SJCRH30 (cell line): ENCODE data around the gene GFPT2. TPM values are rescaled to one million over a fixed set of nuclear protein-coding genes. Genes with fewer than 3 reads are reported as not detected.

Experiments used
- DNase-seq, 2 experiments: peaks; one replicate each; pipeline ENCODE4 v3.0.0-alpha.2; 2015 to 2020
- H3K27ac ChIP-seq: fragments of 250-450 bp; sonication (Bioruptor Pico); 2 replicates; pipeline ENCODE4 v1.5.1; 2020; ENCODE audit warnings: mild to moderate bottlenecking, moderate library complexity
- H3K27me3 ChIP-seq: fragments of 250-450 bp; sonication (Bioruptor Pico); 2 replicates; pipeline ENCODE4 v1.5.1; 2020; ENCODE audit warnings: mild to moderate bottlenecking, moderate library complexity
- H3K36me3 ChIP-seq: fragments of 250-450 bp; sonication (Bioruptor Pico); 2 replicates; pipeline ENCODE4 v1.5.1; 2020; ENCODE audit warnings: mild to moderate bottlenecking, moderate library complexity
- H3K4me1 ChIP-seq: fragments of 250-450 bp; sonication (Bioruptor Pico); 2 replicates; pipeline ENCODE4 v1.5.1; 2020; ENCODE audit warnings: mild to moderate bottlenecking, moderate library complexity
- H3K4me3 ChIP-seq: fragments of 250-450 bp; sonication (Bioruptor Pico); 2 replicates; pipeline ENCODE4 v1.5.1; 2020; ENCODE audit warnings: mild to moderate bottlenecking, moderate library complexity
- H3K9me3 ChIP-seq: fragments of 250-450 bp; sonication (Bioruptor Pico); replicated peaks from 2 replicates; pipeline ENCODE4 v1.5.1; 2020; ENCODE audit warnings: mild to moderate bottlenecking, moderate library complexity
- total RNA-seq: library from RNA; depleted of rRNA; stranded (reverse); fragments of >200 nt; shearing (Covaris generic); gene quantifications from 2 replicates; pipeline ENCODE4 v1.2.3, GENCODE V29; 2014; rRNA removed

GFPT2 gene
- total RNA-seq, 1 experiment from 2014 or later = 0.47 TPM

GRCh38 chr5:180284149-180284548, 69.0 kb downstream of the GFPT2 start:
- H3K36me3 ChIP-seq = peaks cover 69% of the 10 kb centered on the region
- no peak overlapping the region for H3K4me3 ChIP-seq
- no peaks in the 10 kb centered on the region for H3K27me3 ChIP-seq
- peaks cover 7% of the 10 kb centered on the region for H3K9me3 ChIP-seq
- H3K4me1 ChIP-seq = no peaks in the 10 kb centered on the region
- H3K27ac ChIP-seq = no peak overlapping the region
- no peak for DNase-seq

GRCh38 chr5:180283026-180283615, 70.0 kb downstream of the GFPT2 start:
- no peak for DNase-seq
- Histone ChIP-seq H3K27me3 (no peaks in the 10 kb centered on the region), H3K9me3 (peaks cover 5% of the 10 kb centered on the region), H3K4me3 (no peak overlapping the region), H3K36me3 (peaks cover 79% of the 10 kb centered on the region), H3K27ac (no peak overlapping the region), H3K4me1 (no peaks in the 10 kb centered on the region)

- no peak overlapping the region for H3K27ac ChIP-seq
- no peaks in the 10 kb centered on the region for H3K27me3 ChIP-seq
- H3K36me3 ChIP-seq = peaks cover 84% of the 10 kb centered on the region
- H3K4me1 ChIP-seq = no peaks in the 10 kb centered on the region
- no peak for DNase-seq
- H3K9me3 ChIP-seq = peaks cover 9% of the 10 kb centered on the region; the same call in 1 of the 2 replicates
- no peak overlapping the region for H3K4me3 ChIP-seq
Measured at GRCh38 chr5:180282281-180282680, 70.9 kb downstream of the GFPT2 start.

GRCh38 chr5:180281706-180282105, 71.4 kb downstream of the GFPT2 start:
- H3K27me3 ChIP-seq = no peaks in the 10 kb centered on the region
- H3K27ac ChIP-seq = no peak overlapping the region
- no peaks in the 10 kb centered on the region for H3K4me1 ChIP-seq
- no peak for DNase-seq
- peaks cover 6% of the 10 kb centered on the region; the same call in 1 of the 2 replicates for H3K9me3 ChIP-seq
- H3K36me3 ChIP-seq = peaks cover 84% of the 10 kb centered on the region
- H3K4me3 ChIP-seq = no peak overlapping the region

- no peaks in the 10 kb centered on the region for H3K27me3 ChIP-seq
- H3K9me3 ChIP-seq = peaks cover 40% of the 10 kb centered on the region
- H3K4me1 ChIP-seq = no peaks in the 10 kb centered on the region
- H3K36me3 ChIP-seq = peaks cover 79% of the 10 kb centered on the region
- H3K4me3 ChIP-seq = no peak overlapping the region
- H3K27ac ChIP-seq = no peak overlapping the region
- no peak for DNase-seq
Measured at GRCh38 chr5:180274695-180275094, 78.4 kb downstream of the GFPT2 start.

GRCh38 chr5:180271221-180271620, 81.9 kb downstream of the GFPT2 start:
- H3K4me1 ChIP-seq = no peaks in the 10 kb centered on the region
- no peak overlapping the region for H3K4me3 ChIP-seq
- peaks cover 73% of the 10 kb centered on the region for H3K36me3 ChIP-seq
- peaks cover 41% of the 10 kb centered on the region for H3K9me3 ChIP-seq
- no peak for DNase-seq
- no peak overlapping the region for H3K27ac ChIP-seq
- no peaks in the 10 kb centered on the region for H3K27me3 ChIP-seq

GRCh38 chr5:180259260-180259611, 93.9 kb downstream of the GFPT2 start:
- peaks cover 71% of the 10 kb centered on the region for H3K36me3 ChIP-seq
- peaks cover 43% of the 10 kb centered on the region for H3K9me3 ChIP-seq

GRCh38 chr5:180253036-180253824, 99.9 kb downstream of the GFPT2 start:
- Histone ChIP-seq H3K27me3 (no peaks in the 10 kb centered on the region), H3K36me3 (peaks cover 44% of the 10 kb centered on the region), H3K4me3 (no peak overlapping the region), H3K27ac (no peak overlapping the region), H3K9me3 (peaks cover 34% of the 10 kb centered on the region), H3K4me1 (no peaks in the 10 kb centered on the region)
- DNase-seq = peak in 1 of 2 experiments; percentile 11

More at GRCh38 chr5:180259260-180259611, 93.9 kb downstream of the GFPT2 start:
- H3K27me3 ChIP-seq = no peaks in the 10 kb centered on the region
- no peak for DNase-seq
- no peak overlapping the region for H3K27ac ChIP-seq
- no peak overlapping the region for H3K4me3 ChIP-seq
- H3K4me1 ChIP-seq = no peaks in the 10 kb centered on the region

- Histone ChIP-seq H3K9me3 (peaks cover 25% of the 10 kb centered on the region), H3K36me3 (peaks cover 46% of the 10 kb centered on the region), H3K4me3 (no peak overlapping the region), H3K27ac (no peak overlapping the region), H3K27me3 (no peaks in the 10 kb centered on the region), H3K4me1 (no peaks in the 10 kb centered on the region)
- DNase-seq = no peak
Measured at GRCh38 chr5:180251887-180252286, 101.2 kb downstream of the GFPT2 start.

- Histone ChIP-seq H3K9me3 (peaks cover 22% of the 10 kb centered on the region), H3K36me3 (peaks cover 50% of the 10 kb centered on the region), H3K27me3 (no peaks in the 10 kb centered on the region), H3K4me1 (no peaks in the 10 kb centered on the region), H3K27ac (no peak overlapping the region), H3K4me3 (no peak overlapping the region)
- no peak for DNase-seq
Measured at GRCh38 chr5:180251141-180251540, 102.0 kb downstream of the GFPT2 start.

Other genes with a start within 250 kb of the GFPT2 start
- not detected in 2 replicates for gene RASGEF1C, start 144.1 kb downstream of the GFPT2 start, total RNA-seq
- gene MAPK9, start 61.3 kb downstream of the GFPT2 start, total RNA-seq = 44.5 and 46.6 TPM in 2 replicates
- 26.1 and 28.2 TPM in 2 replicates for gene CNOT6, start 141.0 kb upstream of the GFPT2 start, total RNA-seq
- gene SCGB3A1, start 238.2 kb upstream of the GFPT2 start, total RNA-seq = not detected in 2 replicates